Measurements from ENCODE around the gene PIK3CD. TPM values are rescaled to one million over a fixed set of nuclear protein-coding genes. Genes with fewer than 3 reads are reported as not detected.

The PIK3CD gene
- total RNA-seq, 1 experiment from 2014 or later = 10.3 TPM

DNA sequence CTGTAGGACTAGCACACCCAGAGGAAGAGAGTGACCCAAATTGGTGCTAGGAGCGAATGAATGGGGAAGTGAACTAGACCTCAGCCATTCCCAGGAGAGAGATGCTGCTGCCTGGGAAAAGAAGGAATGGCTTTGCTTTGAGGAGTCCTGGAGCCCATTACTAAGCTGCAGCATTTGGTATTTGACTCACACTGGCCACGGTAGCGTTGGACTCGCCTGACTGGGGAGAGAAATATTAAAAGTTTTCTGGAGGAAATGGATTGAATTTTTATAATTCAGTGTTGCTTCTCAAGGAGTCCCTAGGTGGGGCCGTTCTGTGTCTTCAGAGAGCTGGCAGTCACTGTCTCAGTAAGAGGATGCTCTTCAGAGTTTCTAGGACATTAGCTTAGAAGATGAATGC is 40.2 kb downstream of the PIK3CD start:
- no peak overlapping the region for H3K27ac ChIP-seq
- peaks cover 9% of the 10 kb centered on the region for H3F3A ChIP-seq (ENCODE audit: insufficient read depth, low read depth)
- no peaks in the 10 kb centered on the region for H3K36me3 ChIP-seq (ENCODE audit: low read depth)
- H3K9me2 ChIP-seq (ENCODE audit: insufficient read depth) = no peaks in the 10 kb centered on the region
- TF ChIP-seq CTCF (conservative IDR thresholded peaks at IDR 0.05) (no peak; the same call in 1 of the 2 replicates), EZH2 (IDR thresholded peaks at IDR 0.05; ENCODE audit: low read depth) (no peak)
- no peaks in the 10 kb centered on the region for H3K9me3 ChIP-seq (ENCODE audit: insufficient read depth, low read depth)
- no peaks in the 10 kb centered on the region for H3K27me3 ChIP-seq (ENCODE audit: insufficient read depth, low read depth)
- peaks cover 15% of the 10 kb centered on the region; the same call in 1 of the 2 replicates for H3K4me1 ChIP-seq (replicated peaks; ENCODE audit: insufficient read depth)
- no TSS peak for BruUV-seq (replicated peaks)
- CTCF ChIA-PET = interaction anchor here (0.5 to 0.6 kb wide), 3 partner anchors 11 to 38 kb away, joined by 3 to 7 read pairs (median 3); no protein-coding TSS in a partner anchor
- no peaks in the 10 kb centered on the region for H4K20me1 ChIP-seq (ENCODE audit: insufficient read depth)
- intact Hi-C loops (cut with micrococcal nuclease; ENCODE audit: unreplicated experiment) = no loop called here
- no peaks in the 10 kb centered on the region for H3K79me2 ChIP-seq (ENCODE audit: low read depth)
- H3K4me2 ChIP-seq = no peak overlapping the region
- POLR2A ChIA-PET (ENCODE audit: unreplicated experiment) = interaction anchor here (0.6 kb wide), 1 partner anchor 47 kb away, joined by 12 read pairs; no protein-coding TSS in a partner anchor
- DNase-seq = no peak
- no peak overlapping the region for H3K4me3 ChIP-seq
- H2AFZ ChIP-seq = no peak overlapping the region

GRCh38 chr1:9696793-9697192 is 45.3 kb downstream of the PIK3CD start:
- no peaks in the 10 kb centered on the region for H3K79me2 ChIP-seq (ENCODE audit: low read depth)

DNA sequence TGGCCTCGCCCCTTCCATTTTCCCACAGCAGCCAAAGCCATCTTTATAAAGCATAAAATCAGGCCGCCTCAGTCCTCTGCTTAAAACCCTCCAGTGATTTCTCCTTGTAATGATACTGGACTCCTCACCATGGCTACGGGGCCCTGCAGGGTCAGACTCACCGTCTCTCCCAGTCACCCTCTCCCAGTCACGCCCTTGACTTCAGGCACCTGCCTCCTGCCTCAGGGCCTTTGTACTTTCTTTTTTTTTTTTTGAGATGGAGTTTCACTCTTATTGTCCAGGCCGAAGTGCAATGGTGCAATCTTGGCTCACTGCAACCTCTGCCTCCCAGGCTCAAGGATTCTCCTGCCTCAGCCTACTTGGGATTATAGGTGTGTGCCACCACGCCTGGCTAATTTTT is 47.8 kb downstream of the PIK3CD start:
- intact Hi-C loops (cut with micrococcal nuclease; ENCODE audit: unreplicated experiment) = no loop called here
- 0 out of 2 replicates have a peak, but pooled peaks cover 18% of the 10 kb centered on the region for H3K4me1 ChIP-seq (replicated peaks; ENCODE audit: insufficient read depth)
- no peaks in the 10 kb centered on the region for H3K27me3 ChIP-seq (ENCODE audit: insufficient read depth, low read depth)
- H2AFZ ChIP-seq = no peak overlapping the region
- H3K9me2 ChIP-seq (ENCODE audit: insufficient read depth) = no peaks in the 10 kb centered on the region
- H3K9me3 ChIP-seq (ENCODE audit: insufficient read depth, low read depth) = no peaks in the 10 kb centered on the region
- H3K4me2 ChIP-seq = no peak overlapping the region
- H3K36me3 ChIP-seq (ENCODE audit: low read depth) = no peaks in the 10 kb centered on the region
- no peak for TF ChIP-seq EZH2 (IDR thresholded peaks at IDR 0.05; ENCODE audit: low read depth)
- no peak for TF ChIP-seq CTCF (conservative IDR thresholded peaks at IDR 0.05)
- no TSS peak for BruUV-seq (replicated peaks)
- H4K20me1 ChIP-seq (ENCODE audit: insufficient read depth) = no peaks in the 10 kb centered on the region
- no peaks in the 10 kb centered on the region for H3F3A ChIP-seq (ENCODE audit: insufficient read depth, low read depth)
- H3K27ac ChIP-seq = no peak overlapping the region
- H3K4me3 ChIP-seq = no peak overlapping the region
- no peaks in the 10 kb centered on the region for H3K79me2 ChIP-seq (ENCODE audit: low read depth)
- CTCF ChIA-PET = no interaction called here
- DNase-seq = peak; percentile 34 to 47
- POLR2A ChIA-PET (ENCODE audit: unreplicated experiment) = no interaction called here

More at GRCh38 chr1:9696793-9697192, 45.3 kb downstream of the PIK3CD start:
- Histone ChIP-seq H3K4me1 (replicated peaks; ENCODE audit: insufficient read depth) (0 out of 2 replicates have a peak, but pooled peaks cover 18% of the 10 kb centered on the region), H2AFZ (no peak overlapping the region), H3K27me3 (ENCODE audit: insufficient read depth, low read depth) (no peaks in the 10 kb centered on the region), H3K9me3 (ENCODE audit: insufficient read depth, low read depth) (no peaks in the 10 kb centered on the region), H3F3A (ENCODE audit: insufficient read depth, low read depth) (no peaks in the 10 kb centered on the region), H3K4me3 (no peak overlapping the region), H3K36me3 (ENCODE audit: low read depth) (no peaks in the 10 kb centered on the region), H3K9me2 (ENCODE audit: insufficient read depth) (no peaks in the 10 kb centered on the region), H4K20me1 (ENCODE audit: insufficient read depth) (no peaks in the 10 kb centered on the region), H3K27ac (no peak overlapping the region), H3K4me2 (no peak overlapping the region)
- no peak for DNase-seq
- TF ChIP-seq CTCF (conservative IDR thresholded peaks at IDR 0.05) (no peak), EZH2 (IDR thresholded peaks at IDR 0.05; ENCODE audit: low read depth) (no peak)
- intact Hi-C loops (cut with micrococcal nuclease; ENCODE audit: unreplicated experiment) = no loop called here
- BruUV-seq (replicated peaks) = no TSS peak
- ChIA-PET POLR2A (ENCODE audit: unreplicated experiment) (no interaction called here), CTCF (no interaction called here)

All from PC-9 (cell line).